H1 (cell line): ENCODE results near the gene GRAMD4. TPM values are rescaled to one million over a fixed set of nuclear protein-coding genes. Genes with fewer than 3 reads are reported as not detected.

Experiments used
- SUZ12 ChIP-seq: fragments of 200-600 bp; sonication (generic); IDR thresholded peaks from 2 replicates; pipeline ENCODE4 v1.6.1; 2012; ENCODE audit warnings: mild to moderate bottlenecking, inconsistent platforms, low read length, moderate library complexity, mixed read lengths
- polyA plus RNA-seq, 7 experiments: library from polyadenylated mRNA; depleted of rRNA in 3 of 7; stranded (reverse) in 5 of 7; unstranded in 2 of 7; fragments of >200 nt in 5 of 7; fragments of 200-250 nt in 2 of 7; gene quantifications; 1 replicate in 5 of 7; 2 replicates in 1 of 7; 4 replicates in 1 of 7; pipeline versions ENCODE4 v1.2.1 to v1.2.3, GENCODE V29; 2011 to 2013; ENCODE audit warnings: missing spikeins in 2 of 7, mixed read lengths in 2 of 7
- total RNA-seq: library from RNA; stranded (reverse); fragmentation: NEBNext Ultra II Directional; extraction: Animal tissue kit (Norgen Biotek cat#: 25700); gene quantifications from 2 replicates; pipeline ENCODE4 v1.2.1, GENCODE V29; 2021

The GRAMD4 gene
- total and polyA plus RNA-seq, 2 of the 8 experiments (the other 6 are each of a cell fraction or from before 2014, with no cell fraction given), result 7.9 to 25.6 TPM

DNA sequence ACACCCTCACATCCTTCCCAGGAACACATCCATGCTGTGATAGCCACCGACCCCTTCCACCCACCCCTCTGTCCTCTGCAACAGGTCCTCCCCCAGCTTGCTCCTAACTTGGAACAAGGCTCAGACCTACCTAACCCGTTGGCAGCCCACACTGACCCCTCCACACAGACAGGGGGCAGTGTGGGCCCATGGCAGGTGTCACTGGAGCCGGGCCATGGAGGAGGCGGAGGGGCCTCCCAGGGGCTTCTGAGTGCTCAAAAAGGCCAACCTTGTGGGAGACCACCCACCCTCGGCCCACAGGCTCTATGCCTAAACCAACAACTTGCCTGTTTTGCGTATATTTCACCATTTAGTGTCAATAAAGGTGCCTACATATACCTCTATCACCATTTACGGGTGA lies 60.8 kb downstream of the GRAMD4 start (continued):
- TF ChIP-seq SUZ12, result no peak
